ENCODE results near the gene VAMP5.
"Not testable (repeated sequence)": the region's sequence is repeated elsewhere in the genome, so short reads cannot be mapped to it uniquely, and the experiment has no call there.

The VAMP5 gene

GRCh38 chr2:85584857-85585780 is 888 bp downstream of the VAMP5 start:
- DNase-seq (ENCODE audit: low spot score), result no peak

GRCh38 chr2:85585781-85586105 is 1.5 kb downstream of the VAMP5 start:
- DNase-seq (ENCODE audit: low spot score), result no peak

GRCh38 chr2:85588236-85588635 is 4.0 kb downstream of the VAMP5 start:
- DNase-seq (ENCODE audit: low spot score), result no peak

- no peak for DNase-seq (ENCODE audit: low spot score)
Observed at GRCh38 chr2:85588645-85589044, 4.4 kb downstream of the VAMP5 start.

GRCh38 chr2:85589181-85589580 is 5.0 kb downstream of the VAMP5 start:
- no peak for DNase-seq (ENCODE audit: low spot score)

GRCh38 chr2:85589982-85590791 is 6.0 kb downstream of the VAMP5 start:
- DNase-seq (ENCODE audit: low spot score), result no peak

- DNase-seq (ENCODE audit: low spot score), result no peak
Observed at GRCh38 chr2:85590950-85591349, 6.7 kb downstream of the VAMP5 start.

- no peak for DNase-seq (ENCODE audit: low spot score)
Observed at GRCh38 chr2:85591563-85591962, 7.3 kb downstream of the VAMP5 start.

GRCh38 chr2:85592299-85592698 is 8.1 kb downstream of the VAMP5 start:
- not testable (repeated sequence) for DNase-seq (ENCODE audit: low spot score)

GRCh38 chr2:85593023-85593422 is 8.8 kb downstream of the VAMP5 start:
- DNase-seq (ENCODE audit: low spot score), result no peak

- no peak for DNase-seq (ENCODE audit: low spot score)
Observed at GRCh38 chr2:85594715-85595300, 10.6 kb downstream of the VAMP5 start.

- peak; percentile 97 for DNase-seq (ENCODE audit: low spot score)
Observed at GRCh38 chr2:85595301-85596025, 11.2 kb downstream of the VAMP5 start, which contains the start of gene RNF181. RNF181 (plus strand) TSS chr2:85595745; CDS start chr2:85595764, 19 bp downstream.

GRCh38 chr2:85596026-85596333 is 11.7 kb downstream of the VAMP5 start:
- DNase-seq (ENCODE audit: low spot score), result no peak

GRCh38 chr2:85596486-85597143 is 12.4 kb downstream of the VAMP5 start:
- DNase-seq (ENCODE audit: low spot score), result no peak

- DNase-seq (ENCODE audit: low spot score), result no peak
Observed at GRCh38 chr2:85597241-85597640, 13.0 kb downstream of the VAMP5 start.

GRCh38 chr2:85598594-85599340 is 14.5 kb downstream of the VAMP5 start:
- no peak for DNase-seq (ENCODE audit: low spot score)

- no peak for DNase-seq (ENCODE audit: low spot score)
Observed at GRCh38 chr2:85599468-85600234, 15.4 kb downstream of the VAMP5 start.

- no peak for DNase-seq (ENCODE audit: low spot score)
Observed at GRCh38 chr2:85600235-85600575, 16.0 kb downstream of the VAMP5 start.

- no peak for DNase-seq (ENCODE audit: low spot score)
Observed at GRCh38 chr2:85600951-85601770, 16.9 kb downstream of the VAMP5 start.

Data from iPS-NIHi11 (cell line).